Liver (tissue), 3 donors: Measurements from ENCODE around the gene HSP90AA1.

Experiments
- ATF3 ChIP-seq: IDR thresholded peaks from 2 replicates; pipeline ENCODE4 v1.6.1; 2016; ENCODE audit warnings: antibody characterized with exemption
- CTCF ChIP-seq: fragments of 150-350 bp; IDR thresholded peaks from 2 replicates; pipeline ENCODE4 v1.5.1; 2017; ENCODE audit warnings: improper control_type of control experiment, low read depth, low read length; ENCODE audit not compliant: missing input control
- FOXA1 ChIP-seq: IDR thresholded peaks from 2 replicates; pipeline ENCODE4 v1.6.1; 2016; ENCODE audit warnings: antibody characterized with exemption
- GABPA ChIP-seq, 2 donors: IDR thresholded peaks in 1 of 2; conservative IDR thresholded peaks in 1 of 2; 2 replicates each; pipeline ENCODE4 v1.6.1; 2016; ENCODE audit warnings: antibody characterized with exemption in 2 of 2, mild to moderate bottlenecking in 1 of 2, moderate library complexity in 1 of 2
- MAX ChIP-seq: IDR thresholded peaks from 2 replicates; pipeline ENCODE4 v1.6.1; 2016; ENCODE audit warnings: antibody characterized with exemption
- RAD21 ChIP-seq, 2 donors: IDR thresholded peaks; 2 replicates each; pipeline ENCODE4 v1.6.1; 2016; ENCODE audit warnings: antibody characterized with exemption in 2 of 2, mild to moderate bottlenecking in 2 of 2
- SP1 ChIP-seq: IDR thresholded peaks from 2 replicates; pipeline ENCODE4 v1.6.1; 2018; ENCODE audit warnings: antibody characterized with exemption, mild to moderate bottlenecking
- donor health status: healthy.
- donor health status: healthy.

GRCh38 chr14:102097441-102098135 is 10.7 kb upstream of the HSP90AA1 start:
- TF ChIP-seq CTCF (no peak), RAD21 (IDR thresholded peaks at IDR 0.05) (no peak), MAX (no peak), GABPA (IDR thresholded peaks at IDR 0.05 in 1 of 2, conservative IDR thresholded peaks at IDR 0.05 in 1 of 2) (no peak), SP1 (no peak), FOXA1 (no peak), ATF3 (no peak)
